Stimulated activated CD4-positive, alpha-beta T cell treated with anti-CD3 and anti-CD28 coated beads, Interleukin-12 subunit alpha, Interleukin-12 subunit beta, amount 100 ng/mL, for 24 hours (primary cell): ENCODE results near the gene MTHFD1L.
"Not testable (repeated sequence)": the region's sequence is repeated elsewhere in the genome, so short reads cannot be mapped to it uniquely, and the experiment has no call there.

Source experiments
- DNase-seq, 2 experiments: peaks; one replicate each; pipeline ENCODE4 v3.0.0-alpha.2; 2020; ENCODE audit warnings: low read depth in 2 of 2

Gene MTHFD1L

GRCh38 chr6:151065027-151065815, 199.7 kb downstream of the MTHFD1L start:
- no peak for DNase-seq

GRCh38 chr6:151067684-151068596, 202.4 kb downstream of the MTHFD1L start:
- DNase-seq = no peak

GRCh38 chr6:151068761-151069312, 203.3 kb downstream of the MTHFD1L start:
- DNase-seq = no peak

- no peak for DNase-seq
Measured at GRCh38 chr6:151069641-151070040, 204.1 kb downstream of the MTHFD1L start.

GRCh38 chr6:151070631-151071051, 205.1 kb downstream of the MTHFD1L start:
- no peak for DNase-seq

GRCh38 chr6:151071295-151071694, 205.8 kb downstream of the MTHFD1L start:
- DNase-seq = no peak

- DNase-seq = no peak
Measured at GRCh38 chr6:151073146-151073545, 207.6 kb downstream of the MTHFD1L start.

- no peak for DNase-seq
Measured at GRCh38 chr6:151073701-151074100, 208.2 kb downstream of the MTHFD1L start.

- no peak for DNase-seq
Measured at GRCh38 chr6:151075005-151075404, 209.5 kb downstream of the MTHFD1L start.

- no peak for DNase-seq
Measured at GRCh38 chr6:151075527-151075926, 210.0 kb downstream of the MTHFD1L start.

GRCh38 chr6:151075930-151076555, 210.5 kb downstream of the MTHFD1L start:
- no peak for DNase-seq

- no peak for DNase-seq
Measured at GRCh38 chr6:151078655-151079054, 213.2 kb downstream of the MTHFD1L start.

- DNase-seq = no peak
Measured at GRCh38 chr6:151081656-151082055, 216.2 kb downstream of the MTHFD1L start.

GRCh38 chr6:151082079-151082478, 216.6 kb downstream of the MTHFD1L start:
- DNase-seq = no peak

GRCh38 chr6:151084275-151084674, 218.8 kb downstream of the MTHFD1L start:
- no peak for DNase-seq

- DNase-seq = not testable (repeated sequence)
Measured at GRCh38 chr6:151087055-151087454, 221.6 kb downstream of the MTHFD1L start.

- DNase-seq = no peak
Measured at GRCh38 chr6:151087861-151088598, 222.5 kb downstream of the MTHFD1L start.

- no peak for DNase-seq
Measured at GRCh38 chr6:151088599-151088935, 223.1 kb downstream of the MTHFD1L start.

- no peak for DNase-seq
Measured at GRCh38 chr6:151088963-151089362, 223.5 kb downstream of the MTHFD1L start.

- no peak for DNase-seq
Measured at GRCh38 chr6:151089978-151090377, 224.5 kb downstream of the MTHFD1L start.

- no peak for DNase-seq
Measured at GRCh38 chr6:151091571-151091970, 226.1 kb downstream of the MTHFD1L start.
